H9 (cell line): ENCODE data around the gene E4F1. TPM values are rescaled to one million over a fixed set of nuclear protein-coding genes. Genes with fewer than 3 reads are reported as not detected.

Source experiments
- DNase-seq: peaks from one replicate; pipeline ENCODE4 v3.0.0-alpha.2; 2017
- H2AFZ ChIP-seq: one replicate; pipeline ENCODE4 v1.6.1; 2013; ENCODE audit warnings: mild to moderate bottlenecking, low read length, control low read depth, moderate library complexity
- H2AK5ac ChIP-seq: 2 replicates; pipeline ENCODE4 v1.6.1; 2013; ENCODE audit warnings: low read length, control low read depth, mixed read lengths; ENCODE audit not compliant: insufficient read length
- H2BK120ac ChIP-seq: one replicate; pipeline ENCODE4 v1.6.1; 2013; ENCODE audit warnings: low read depth, mild to moderate bottlenecking, low read length, control low read depth, inconsistent platforms; ENCODE audit not compliant: poor library complexity, severe bottlenecking
- H2BK12ac ChIP-seq: 2 replicates; pipeline ENCODE4 v1.6.1; 2013; ENCODE audit warnings: low read length, control low read depth, mixed read lengths, low read depth; ENCODE audit not compliant: insufficient read length
- H2BK15ac ChIP-seq: 2 replicates; pipeline ENCODE4 v1.6.1; 2013; ENCODE audit warnings: low read depth, low read length, control low read depth
- H2BK20ac ChIP-seq: one replicate; pipeline ENCODE4 v1.6.1; 2013; ENCODE audit warnings: low read depth, mild to moderate bottlenecking, low read length, control low read depth, inconsistent platforms; ENCODE audit not compliant: poor library complexity, severe bottlenecking
- H2BK5ac ChIP-seq: 2 replicates; pipeline ENCODE4 v1.6.1; 2013; ENCODE audit warnings: low read length, control low read depth, mixed read lengths; ENCODE audit not compliant: insufficient read length
- H3K14ac ChIP-seq: 2 replicates; pipeline ENCODE4 v1.6.1; 2013; ENCODE audit warnings: low read length, control low read depth; ENCODE audit not compliant: insufficient read depth
- H3K18ac ChIP-seq: 2 replicates; pipeline ENCODE4 v1.6.1; 2013; ENCODE audit warnings: low read depth, mild to moderate bottlenecking, mixed read lengths, low read length, control low read depth; ENCODE audit not compliant: insufficient read length
- H3K23ac ChIP-seq: 2 replicates; pipeline ENCODE4 v1.6.1; 2013; ENCODE audit warnings: low read length, control low read depth, mixed read lengths, low read depth; ENCODE audit not compliant: insufficient read length
- H3K23me2 ChIP-seq: 2 replicates; pipeline ENCODE4 v1.6.1; 2013; ENCODE audit warnings: low read depth, mild to moderate bottlenecking, mixed read lengths, low read length, control low read depth; ENCODE audit not compliant: insufficient read length, poor library complexity, severe bottlenecking
- H3K27ac ChIP-seq: 2 replicates; pipeline ENCODE4 v1.5.1; 2013; ENCODE audit warnings: low read length, control low read depth, mixed read lengths, low read depth; ENCODE audit not compliant: insufficient read length
- H3K27me3 ChIP-seq: 2 replicates; pipeline ENCODE4 v1.6.1; 2013; ENCODE audit warnings: low read length, control low read depth, inconsistent platforms; ENCODE audit not compliant: insufficient read depth
- H3K4ac ChIP-seq: 2 replicates; pipeline ENCODE4 v1.6.1; 2013; ENCODE audit warnings: low read depth, mild to moderate bottlenecking, control low read depth, inconsistent platforms, low read length, moderate library complexity
- H3K4me1 ChIP-seq: 2 replicates; pipeline ENCODE4 v1.6.1; 2013; ENCODE audit warnings: low read length, control low read depth, inconsistent platforms; ENCODE audit not compliant: insufficient read depth
- H3K4me2 ChIP-seq: 2 replicates; pipeline ENCODE4 v1.6.1; 2013; ENCODE audit warnings: low read length, control low read depth, mixed read lengths; ENCODE audit not compliant: insufficient read length, insufficient read depth
- H3K56ac ChIP-seq: 2 replicates; pipeline ENCODE4 v1.6.1; 2013; ENCODE audit warnings: low read depth, mild to moderate bottlenecking, mixed read lengths, low read length, control low read depth; ENCODE audit not compliant: insufficient read length
- H3K79me1 ChIP-seq: 2 replicates; pipeline ENCODE4 v1.6.1; 2013; ENCODE audit warnings: low read depth, mild to moderate bottlenecking, moderate library complexity, low read length, control low read depth, inconsistent platforms; ENCODE audit not compliant: insufficient read depth, poor library complexity, severe bottlenecking
- H3K79me2 ChIP-seq: 2 replicates; pipeline ENCODE4 v1.6.1; 2013; ENCODE audit warnings: low read length, control low read depth, inconsistent platforms; ENCODE audit not compliant: insufficient read depth
- H3K9ac ChIP-seq: 2 replicates; pipeline ENCODE4 v1.6.1; 2013; ENCODE audit warnings: low read length, control low read depth, mixed read lengths; ENCODE audit not compliant: insufficient read length; ENCODE audit errors: extremely low read depth
- H3K9me3 ChIP-seq: one replicate; pipeline ENCODE4 v1.6.1; 2013; ENCODE audit warnings: low read depth, low read length, inconsistent platforms; ENCODE audit not compliant: control insufficient read depth
- H3T11ph ChIP-seq: one replicate; pipeline ENCODE4 v1.6.1; 2013; ENCODE audit warnings: mild to moderate bottlenecking, low read length, control low read depth, inconsistent platforms
- H4K20me1 ChIP-seq: one replicate; pipeline ENCODE4 v1.6.1; 2013; ENCODE audit not compliant: control insufficient read depth, insufficient read length, insufficient read depth
- H4K5ac ChIP-seq: 2 replicates; pipeline ENCODE4 v1.6.1; 2013; ENCODE audit warnings: low read depth, mild to moderate bottlenecking, mixed read lengths, low read length, control low read depth; ENCODE audit not compliant: insufficient read length
- H4K8ac ChIP-seq: replicated peaks from 2 replicates; pipeline ENCODE4 v1.6.1; 2013; ENCODE audit warnings: low read length, control low read depth, mixed read lengths, low read depth; ENCODE audit not compliant: insufficient read length
- H4K91ac ChIP-seq: 2 replicates; pipeline ENCODE4 v1.6.1; 2013; ENCODE audit warnings: low read depth, mild to moderate bottlenecking, moderate library complexity, mixed read lengths, low read length, control low read depth; ENCODE audit not compliant: insufficient read length
- H3K27ac Mint-ChIP-seq, 3 experiments: 2 replicates in 2 of 3; 3 replicates in 1 of 3; pipeline ENCODE4 v1.8.0; 2020 to 2021; ENCODE audit warnings: mixed read lengths in 3 of 3, mild to moderate bottlenecking in 1 of 3, moderate library complexity in 1 of 3
- H3K27me3 Mint-ChIP-seq: 2 replicates; pipeline ENCODE4 v1.8.0; 2021; ENCODE audit warnings: low read depth, mild to moderate bottlenecking, moderate library complexity, mixed read lengths
- H3K36me3 Mint-ChIP-seq, 3 experiments: 2 replicates in 2 of 3; 3 replicates in 1 of 3; pipeline ENCODE4 v1.8.0; 2020 to 2021; ENCODE audit warnings: low read depth in 3 of 3, mixed read lengths in 3 of 3; ENCODE audit not compliant: insufficient read depth in 1 of 3
- H3K4me1 Mint-ChIP-seq, 2 experiments: 2 replicates each; pipeline ENCODE4 v1.8.0; 2020; ENCODE audit warnings: mixed read lengths in 2 of 2
- H3K4me3 Mint-ChIP-seq, 2 experiments: 2 replicates in 1 of 2; 3 replicates in 1 of 2; pipeline ENCODE4 v1.8.0; 2020 to 2021; ENCODE audit warnings: mild to moderate bottlenecking in 2 of 2, mixed read lengths in 2 of 2, moderate library complexity in 1 of 2
- H3K9me3 Mint-ChIP-seq, 2 experiments: 2 replicates in 1 of 2; 3 replicates in 1 of 2; pipeline ENCODE4 v1.8.0; 2020; ENCODE audit warnings: mild to moderate bottlenecking in 2 of 2, mixed read lengths in 2 of 2, moderate library complexity in 1 of 2
- WGBS: extraction: QIAGEN DNeasy Blood & Tissue Kit; methylation state at CpG from one replicate; pipeline ENCODE4 v1.1.7; 2013; ENCODE audit warnings: missing lambda C conversion rate, low lambda C conversion rate, mixed read lengths; ENCODE audit not compliant: insufficient read length; ENCODE audit errors: extremely low coverage; 5-methylcytosine and 5-hydroxymethylcytosine counted together
- total RNA-seq: library from RNA; stranded (reverse); gene quantifications from 2 replicates; pipeline ENCODE4 v1.2.1, GENCODE V29; 2021
- TF ChIP-seq, protein P1 (sequence below): fragments of 200-600 bp; sonication (generic); conservative IDR thresholded peaks from 3 replicates; pipeline ENCODE4 v1.8.0; 2021; ENCODE audit warnings: antibody characterized with exemption, mild to moderate bottlenecking

E4F1 gene
- total RNA-seq, 1 experiment from 2014 or later: 35.9 TPM

DNA sequence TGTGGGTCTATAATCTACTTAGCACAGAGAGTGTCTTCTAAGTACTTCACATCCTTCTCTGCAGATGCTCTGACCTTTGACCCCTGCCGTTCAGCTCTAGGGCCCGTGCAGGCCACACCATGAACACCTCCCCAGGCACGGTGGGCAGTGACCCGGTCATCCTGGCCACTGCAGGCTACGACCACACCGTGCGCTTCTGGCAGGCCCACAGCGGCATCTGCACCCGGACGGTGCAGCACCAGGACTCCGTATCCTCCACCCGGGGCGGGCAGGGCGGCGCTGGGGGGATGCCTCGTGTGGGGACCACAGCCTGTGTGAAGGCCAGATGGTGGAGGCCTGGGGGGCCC is 17.5 kb upstream of the E4F1 start:
- H4K5ac ChIP-seq: no peak overlapping the region
- H3K27me3 Mint-ChIP-seq: peaks cover 25% of the 10 kb centered on the region
- H3K4me1 Mint-ChIP-seq: peaks cover 6 to 9% of the 10 kb centered on the region in 2 experiments
- no peak overlapping the region for H2BK20ac ChIP-seq
- H3K9me3 ChIP-seq: no peaks in the 10 kb centered on the region
- H3K23ac ChIP-seq: no peak overlapping the region
- H3K79me2 ChIP-seq: no peaks in the 10 kb centered on the region
- peak overlapping the region; percentile 80 for H3K4me2 ChIP-seq
- no peaks in the 10 kb centered on the region for H4K20me1 ChIP-seq
- WGBS: no CpG with 5 or more reads among the region's 16 CpGs
- H3K27ac ChIP-seq: no peak overlapping the region
- no peak overlapping the region for H3T11ph ChIP-seq
- no peaks in the 10 kb centered on the region for H3K27me3 ChIP-seq
- H3K4me1 ChIP-seq: no peaks in the 10 kb centered on the region; the same call in 1 of the 2 replicates
- no peak overlapping the region for H2BK120ac ChIP-seq
- H3K9me3 Mint-ChIP-seq: peaks cover 0 to 9% of the 10 kb centered on the region in 2 experiments; a peak in 1 of 5 replicates
- H3K79me1 ChIP-seq: no peaks in the 10 kb centered on the region
- peak overlapping the region; percentile 76 to 84 for H3K4me3 Mint-ChIP-seq
- H2BK15ac ChIP-seq: no peak overlapping the region
- TF ChIP-seq, protein P1, sequence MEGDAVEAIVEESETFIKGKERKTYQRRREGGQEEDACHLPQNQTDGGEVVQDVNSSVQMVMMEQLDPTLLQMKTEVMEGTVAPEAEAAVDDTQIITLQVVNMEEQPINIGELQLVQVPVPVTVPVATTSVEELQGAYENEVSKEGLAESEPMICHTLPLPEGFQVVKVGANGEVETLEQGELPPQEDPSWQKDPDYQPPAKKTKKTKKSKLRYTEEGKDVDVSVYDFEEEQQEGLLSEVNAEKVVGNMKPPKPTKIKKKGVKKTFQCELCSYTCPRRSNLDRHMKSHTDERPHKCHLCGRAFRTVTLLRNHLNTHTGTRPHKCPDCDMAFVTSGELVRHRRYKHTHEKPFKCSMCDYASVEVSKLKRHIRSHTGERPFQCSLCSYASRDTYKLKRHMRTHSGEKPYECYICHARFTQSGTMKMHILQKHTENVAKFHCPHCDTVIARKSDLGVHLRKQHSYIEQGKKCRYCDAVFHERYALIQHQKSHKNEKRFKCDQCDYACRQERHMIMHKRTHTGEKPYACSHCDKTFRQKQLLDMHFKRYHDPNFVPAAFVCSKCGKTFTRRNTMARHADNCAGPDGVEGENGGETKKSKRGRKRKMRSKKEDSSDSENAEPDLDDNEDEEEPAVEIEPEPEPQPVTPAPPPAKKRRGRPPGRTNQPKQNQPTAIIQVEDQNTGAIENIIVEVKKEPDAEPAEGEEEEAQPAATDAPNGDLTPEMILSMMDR: 0 out of 3 replicates have a peak, but pooled peaks have one; percentile 3
- H3K36me3 Mint-ChIP-seq: peaks cover 7 to 30% (median 28%) of the 10 kb centered on the region in 3 experiments; a peak in 6 of 7 replicates
- no peak overlapping the region for H2AK5ac ChIP-seq
- H4K91ac ChIP-seq: no peak overlapping the region
- H2BK12ac ChIP-seq: no peak overlapping the region
- H3K27ac Mint-ChIP-seq: no peak overlapping the region
- H3K9ac ChIP-seq: peak overlapping the region; percentile 65
- DNase-seq: no peak
- peaks cover 12% of the 10 kb centered on the region for H3K23me2 ChIP-seq
- H3K14ac ChIP-seq: no peak overlapping the region
- no peak overlapping the region for H2BK5ac ChIP-seq
- no peak overlapping the region for H4K8ac ChIP-seq
- no peak overlapping the region for H2AFZ ChIP-seq
- no peak overlapping the region for H3K56ac ChIP-seq
- H3K18ac ChIP-seq: no peak overlapping the region
- no peak overlapping the region for H3K4ac ChIP-seq
